PC-3 (cell line): Measurements from ENCODE around the gene ISG20L2. TPM values are rescaled to one million over a fixed set of nuclear protein-coding genes. Genes with fewer than 3 reads are reported as not detected.

Source experiments
- ATAC-seq: fragments of 200-7000 bp; cut with Tn5 transposase; 2 replicates; pipeline ENCODE4 v1.9.1; 2020; ENCODE audit warnings: mild to moderate bottlenecking, moderate library complexity
- BruUV-seq: library from RNA; stranded (reverse); fragments of 400-500 nt; replicated peaks from 2 replicates; lab custom pipeline; 2021; lab: Mats Ljungman, UMichigan
- CTCF ChIA-PET: fragments of 300-600 bp; sonication (Branson Sonifier 250); formaldehyde crosslinking; loops from one replicate; lab custom pipeline; 2022; ENCODE audit warnings: antibody characterized with exemption; lab: Charles Lee
- POLR2A ChIA-PET: fragments of 300-600 bp; sonication (Branson Sonifier 250); formaldehyde crosslinking; loops from one replicate; lab custom pipeline; 2022; ENCODE audit warnings: antibody characterized with exemption; ENCODE audit not compliant: unreplicated experiment; lab: Charles Lee
- DNase-seq: peaks from one replicate; pipeline ENCODE4 v3.0.0-alpha.2; 2015
- H2AFZ ChIP-seq: fragments of 300-600 bp; sonication (generic); 2 replicates; pipeline ENCODE4 v1.6.0; 2016; ENCODE audit warnings: antibody characterized with exemption, low read length
- H3F3A ChIP-seq: fragments of 300-600 bp; sonication (generic); one replicate; pipeline ENCODE4 v1.6.0; 2017; ENCODE audit warnings: antibody characterized with exemption, low read length, control low read depth, mild to moderate bottlenecking; ENCODE audit not compliant: unreplicated experiment
- H3K27ac ChIP-seq: fragments of 300-600 bp; sonication (generic); 2 replicates; pipeline ENCODE4 v1.5.1; 2016; ENCODE audit warnings: mild to moderate bottlenecking, low read length
- H3K27me3 ChIP-seq: fragments of 300-600 bp; sonication (generic); 2 replicates; pipeline ENCODE4 v1.6.1; 2016; ENCODE audit warnings: low read length, mixed read lengths
- H3K36me3 ChIP-seq: fragments of 300-600 bp; sonication (generic); 2 replicates; pipeline ENCODE4 v1.6.1; 2016; ENCODE audit warnings: low read depth, mixed run types, low read length, mixed read lengths
- H3K4me1 ChIP-seq: fragments of 300-600 bp; sonication (generic); 2 replicates; pipeline ENCODE4 v1.5.1; 2016; ENCODE audit warnings: low read length; ENCODE audit not compliant: insufficient read depth
- H3K4me2 ChIP-seq: fragments of 300-600 bp; sonication (generic); 2 replicates; pipeline ENCODE4 v1.6.0; 2016; ENCODE audit warnings: low read length
- H3K4me3 ChIP-seq: fragments of 300-600 bp; sonication (generic); 2 replicates; pipeline ENCODE4 v1.5.1; 2016; ENCODE audit warnings: mild to moderate bottlenecking, low read length, mixed read lengths
- H3K79me2 ChIP-seq: fragments of 300-600 bp; sonication (generic); 2 replicates; pipeline ENCODE4 v1.6.1; 2017; ENCODE audit warnings: low read length, mixed read lengths
- H3K9ac ChIP-seq: fragments of 300-600 bp; sonication (generic); 2 replicates; pipeline ENCODE4 v1.6.0; 2016; ENCODE audit warnings: mild to moderate bottlenecking, low read length
- H3K9me2 ChIP-seq: fragments of 300-600 bp; sonication (generic); replicated peaks from 2 replicates; pipeline ENCODE4 v1.6.1; 2016; ENCODE audit warnings: mixed run types, low read length, mixed read lengths
- H3K9me3 ChIP-seq: fragments of 300-600 bp; sonication (generic); 2 replicates; pipeline ENCODE4 v1.6.1; 2016; ENCODE audit warnings: low read length, mixed read lengths
- H4K20me1 ChIP-seq: fragments of 300-600 bp; sonication (generic); 2 replicates; pipeline ENCODE4 v1.6.1; 2016; ENCODE audit warnings: low read length, mixed read lengths
- CTCF ChIP-seq: fragments of 300-600 bp; sonication (generic); conservative IDR thresholded peaks from 2 replicates; pipeline ENCODE4 v1.5.1; 2017; ENCODE audit warnings: antibody characterized with exemption, low read depth, mild to moderate bottlenecking, low read length
- EZH2 ChIP-seq: fragments of 300-600 bp; sonication (generic); IDR thresholded peaks from one replicate; pipeline ENCODE4 v1.6.1; 2017; ENCODE audit warnings: antibody characterized with exemption, mild to moderate bottlenecking, low read length; ENCODE audit not compliant: unreplicated experiment
- EZH2phosphoT487 ChIP-seq: fragments of 300-600 bp; sonication (generic); IDR thresholded peaks from 2 replicates; pipeline ENCODE4 v1.6.1; 2018; ENCODE audit warnings: mild to moderate bottlenecking, antibody characterized with exemption, low read length, borderline replicate concordance
- intact Hi-C: fragments of 100-400 bp; cut with micrococcal nuclease; formaldehyde crosslinking; loops from 2 replicates; pipeline ENCODE4 v1.9.0; 2023
- total RNA-seq: library from RNA; depleted of rRNA; stranded (reverse); fragments of >200 nt; gene quantifications from 2 replicates; pipeline ENCODE4 v1.2.3, GENCODE V29; 2014

Gene ISG20L2
- total RNA-seq, 1 experiment from 2014 or later: 39.2 TPM

- BruUV-seq: no TSS peak
- peaks cover 15% of the 10 kb centered on the region for H3K4me1 ChIP-seq
- H3K27me3 ChIP-seq: no peaks in the 10 kb centered on the region
- H4K20me1 ChIP-seq: peaks cover 35% of the 10 kb centered on the region
- ATAC-seq (no peak), DNase-seq (no peak)
- POLR2A ChIA-PET: interaction anchor here (0.6 kb wide), 1 partner anchor 15 kb away, joined by 3 read pairs; no protein-coding TSS in a partner anchor
- peaks cover 50% of the 10 kb centered on the region for H3K79me2 ChIP-seq
- no peak overlapping the region for H3K4me2 ChIP-seq
- H2AFZ ChIP-seq: no peak overlapping the region
- CTCF ChIA-PET: no interaction called here
- TF ChIP-seq EZH2phosphoT487 (no peak), CTCF (no peak), EZH2 (no peak)
- no peaks in the 10 kb centered on the region for H3K9me2 ChIP-seq
- H3K36me3 ChIP-seq: peaks cover 46% of the 10 kb centered on the region
- intact Hi-C loops: no loop called here
- no peak overlapping the region for H3K9ac ChIP-seq
- no peak overlapping the region for H3K4me3 ChIP-seq
- no peak overlapping the region for H3K27ac ChIP-seq
- no peaks in the 10 kb centered on the region for H3K9me3 ChIP-seq
- no peaks in the 10 kb centered on the region for H3F3A ChIP-seq
Observed at GRCh38 chr1:156721535-156721934, 7.0 kb downstream of the ISG20L2 start.

GRCh38 chr1:156721131-156721530 is 7.4 kb downstream of the ISG20L2 start:
- Histone ChIP-seq H3K79me2 (peaks cover 46% of the 10 kb centered on the region), H3K9me3 (no peaks in the 10 kb centered on the region), H3K36me3 (peaks cover 46% of the 10 kb centered on the region), H3K27me3 (no peaks in the 10 kb centered on the region), H3K9ac (no peak overlapping the region), H3K4me2 (no peak overlapping the region), H3K9me2 (no peaks in the 10 kb centered on the region), H3K4me3 (no peak overlapping the region), H3F3A (no peaks in the 10 kb centered on the region), H4K20me1 (peaks cover 31% of the 10 kb centered on the region), H2AFZ (no peak overlapping the region), H3K27ac (no peak overlapping the region), H3K4me1 (peaks cover 15% of the 10 kb centered on the region)
- no TSS peak for BruUV-seq
- CTCF ChIA-PET: no interaction called here
- DNase-seq: no peak
- POLR2A ChIA-PET: interaction anchor here (0.6 kb wide), 1 partner anchor 15 kb away, joined by 3 read pairs; no protein-coding TSS in a partner anchor
- ATAC-seq: no peak
- no peak for TF ChIP-seq EZH2
- no peak for TF ChIP-seq EZH2phosphoT487
- TF ChIP-seq CTCF: no peak
- intact Hi-C loops: no loop called here

- H3K4me1 ChIP-seq: no peaks in the 10 kb centered on the region
- intact Hi-C loops: no loop called here
- BruUV-seq: no TSS peak
- no peak overlapping the region for H2AFZ ChIP-seq
- H3K36me3 ChIP-seq: peaks cover 17% of the 10 kb centered on the region
- H3K9ac ChIP-seq: no peak overlapping the region
- ATAC-seq (no peak), DNase-seq (no peak)
- no peaks in the 10 kb centered on the region for H3K9me3 ChIP-seq
- TF ChIP-seq EZH2: no peak
- no peak for TF ChIP-seq CTCF
- TF ChIP-seq EZH2phosphoT487: no peak
- H3K27ac ChIP-seq: no peak overlapping the region
- no peaks in the 10 kb centered on the region for H3K27me3 ChIP-seq
- peaks cover 10% of the 10 kb centered on the region; the same call in 1 of the 2 replicates for H3K79me2 ChIP-seq
- CTCF ChIA-PET: interaction anchor here (3.4 kb wide), 1 partner anchor 28 kb away, joined by 16 read pairs; no protein-coding TSS in a partner anchor
- H3K4me3 ChIP-seq: no peak overlapping the region
- no peaks in the 10 kb centered on the region for H3F3A ChIP-seq
- H3K4me2 ChIP-seq: no peak overlapping the region
- no peaks in the 10 kb centered on the region; the same call in 1 of the 2 replicates for H4K20me1 ChIP-seq
- POLR2A ChIA-PET: no interaction called here
- no peaks in the 10 kb centered on the region for H3K9me2 ChIP-seq
Observed at GRCh38 chr1:156717351-156717750, 11.2 kb downstream of the ISG20L2 start.
